ENCODE data around the gene PPP1R27.

- TF ChIP-seq CTCF (IDR thresholded peaks at IDR 0.05; ENCODE audit: low read length), result no peak
- no peak for TF ChIP-seq EZH2phosphoT487 (IDR thresholded peaks at IDR 0.05; ENCODE audit: low read length)
These were observed 27.6 kb downstream of the PPP1R27 start for GRCh38 chr17:81807210-81807719.
